GM18858 (cell line): ENCODE data around the gene GIT2.
"Not testable (repeated sequence)": the region's sequence is repeated elsewhere in the genome, so short reads cannot be mapped to it uniquely, and the experiment has no call there.

ENCODE experiments used
- ATAC-seq: cut with Tn5 transposase; IDR thresholded peaks from one replicate; pipeline ENCODE4 v1.9.1; 2021; ENCODE audit not compliant: unreplicated experiment

GIT2 gene

DNA sequence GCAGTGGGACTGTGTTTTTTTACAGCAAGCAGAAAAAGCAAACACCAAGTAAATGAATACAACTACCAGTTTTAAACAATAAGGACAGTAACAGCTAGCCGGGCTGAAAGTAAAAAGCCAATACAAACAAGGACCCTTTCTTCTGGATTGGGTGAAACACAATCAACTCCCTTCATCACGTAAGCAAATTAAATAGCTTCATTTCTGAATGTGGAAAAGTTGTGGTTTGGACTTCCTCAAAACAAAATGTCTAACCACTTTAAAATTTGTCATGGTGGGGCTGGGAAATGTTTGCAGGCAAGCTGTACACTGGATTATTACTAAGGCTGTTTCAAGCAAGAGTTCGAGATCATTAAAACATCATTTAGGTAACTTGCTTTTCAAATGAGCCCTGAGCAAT, 48.6 kb downstream of the GIT2 start:
- ATAC-seq = no peak

DNA sequence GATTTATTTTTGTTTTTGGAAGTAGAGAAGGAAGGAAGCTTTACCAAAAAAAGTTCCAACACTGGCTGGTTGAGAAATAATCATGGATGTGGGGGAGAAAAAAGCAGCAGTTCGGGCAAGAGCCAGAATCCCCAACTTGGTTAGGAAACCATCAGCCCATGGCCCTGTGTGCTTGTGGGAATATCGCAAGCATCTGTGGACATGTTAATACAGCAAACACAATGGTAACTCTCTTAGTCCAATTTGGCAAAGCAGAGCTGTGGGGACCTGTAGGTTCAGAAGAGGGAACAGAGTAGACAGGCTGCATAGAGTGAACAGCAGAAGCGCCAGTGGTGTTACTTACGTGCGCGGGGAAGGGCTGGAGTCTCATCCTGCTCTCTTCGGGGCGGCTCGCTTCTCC, 49.3 kb downstream of the GIT2 start:
- ATAC-seq = no peak

DNA sequence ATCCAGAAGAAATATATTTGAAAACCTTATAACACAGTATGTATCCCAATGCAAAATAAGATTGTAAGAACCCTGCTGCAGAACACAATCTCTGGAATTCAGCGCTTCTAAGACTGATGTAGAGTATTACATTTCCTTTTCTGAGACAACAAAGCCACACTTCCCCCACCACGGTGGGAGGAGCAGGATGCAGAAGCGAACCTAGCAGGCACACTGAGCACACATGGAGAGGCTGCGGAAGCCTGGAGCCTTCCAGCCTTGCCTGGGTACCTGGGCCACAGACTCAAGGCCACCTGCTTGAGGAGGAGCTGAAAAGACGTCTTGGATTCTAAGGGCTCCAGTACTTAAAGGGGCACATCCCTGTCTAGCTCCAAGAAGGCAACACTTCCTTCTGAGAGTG, 49.7 kb downstream of the GIT2 start:
- ATAC-seq = no peak

DNA sequence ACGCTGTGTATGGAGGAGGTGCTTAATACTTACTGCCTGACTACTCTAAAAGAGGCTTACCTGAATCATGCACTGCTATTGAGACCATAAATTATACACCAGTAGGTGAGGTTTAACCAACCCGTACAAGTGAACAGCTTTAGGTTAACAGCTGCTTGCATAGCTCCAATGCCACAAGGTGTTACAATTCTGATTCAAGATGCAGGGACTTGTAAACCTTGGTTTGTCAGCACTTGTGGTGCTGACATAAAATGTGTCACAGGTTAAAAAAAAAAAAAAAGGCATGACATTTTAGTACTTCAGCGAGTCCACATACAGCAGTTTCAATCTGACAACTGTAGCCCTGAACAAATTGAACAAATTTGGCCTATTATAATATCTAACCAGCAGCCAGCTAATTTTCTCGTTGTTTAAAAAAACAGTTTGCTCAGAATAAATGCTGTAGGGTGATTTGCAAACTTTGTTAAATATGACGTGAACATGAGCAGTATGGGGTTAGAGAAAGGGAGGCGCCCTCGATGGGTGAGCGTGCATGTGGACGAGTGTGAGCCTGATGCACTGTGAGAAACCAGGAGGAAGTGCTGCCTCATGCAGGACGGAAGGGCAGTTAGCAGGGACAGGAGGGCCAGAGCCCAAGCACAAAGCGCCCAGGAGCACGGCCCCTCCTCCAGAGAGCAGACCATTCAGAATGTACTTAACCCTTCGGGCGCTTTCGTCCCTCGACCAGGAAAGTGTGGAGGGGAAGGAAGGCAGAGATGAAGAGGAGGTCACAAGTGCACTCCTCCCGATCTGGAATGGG, 51.4 kb downstream of the GIT2 start:
- no peak for ATAC-seq

DNA sequence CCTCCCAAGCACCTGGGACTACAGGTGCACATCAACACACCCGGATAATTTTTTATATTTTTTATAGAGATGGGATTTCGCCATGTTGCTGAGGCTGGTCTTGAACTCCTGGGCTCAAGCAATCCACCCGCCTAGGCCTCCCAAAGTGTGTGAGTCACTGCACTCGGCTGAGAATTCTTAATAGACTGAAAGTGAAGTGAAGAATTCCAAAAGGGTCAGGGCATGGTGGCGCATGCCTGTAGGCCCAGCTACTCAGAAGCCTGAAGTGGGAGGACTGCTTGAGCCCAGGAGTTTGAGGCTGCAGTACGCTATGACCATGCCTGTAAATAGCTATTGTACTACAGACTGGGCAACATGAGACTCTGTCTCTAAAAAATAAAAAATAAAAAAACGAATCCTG, 52.4 kb downstream of the GIT2 start:
- ATAC-seq = no peak

DNA sequence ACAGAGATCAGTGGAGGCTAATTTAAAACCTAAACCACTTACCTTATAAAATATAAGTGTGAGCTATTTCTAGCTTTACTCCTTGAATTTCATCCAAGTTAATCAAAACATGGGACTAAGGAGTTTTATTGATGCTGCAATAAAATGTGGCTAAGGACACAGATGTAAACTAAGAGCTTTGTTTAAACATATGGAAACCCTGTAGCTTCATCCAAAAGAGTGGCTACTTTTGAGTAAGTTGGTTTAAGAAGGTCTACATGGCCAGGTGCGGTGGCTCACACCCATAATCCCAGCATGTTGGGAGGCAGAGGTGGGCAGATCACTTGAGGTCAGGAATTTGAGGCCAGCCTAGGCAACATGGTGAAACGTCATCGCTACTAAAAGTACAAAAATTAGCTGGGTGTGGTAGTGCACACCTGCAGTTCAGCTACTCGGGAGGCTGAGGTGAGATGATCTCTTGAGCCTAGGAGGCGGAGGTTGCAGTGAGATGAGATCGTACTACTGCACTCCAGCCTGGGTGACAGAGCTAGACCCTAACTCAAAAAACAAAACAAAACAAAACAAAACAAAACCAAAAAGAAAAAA, 55.7 kb downstream of the GIT2 start:
- ATAC-seq = no peak

DNA sequence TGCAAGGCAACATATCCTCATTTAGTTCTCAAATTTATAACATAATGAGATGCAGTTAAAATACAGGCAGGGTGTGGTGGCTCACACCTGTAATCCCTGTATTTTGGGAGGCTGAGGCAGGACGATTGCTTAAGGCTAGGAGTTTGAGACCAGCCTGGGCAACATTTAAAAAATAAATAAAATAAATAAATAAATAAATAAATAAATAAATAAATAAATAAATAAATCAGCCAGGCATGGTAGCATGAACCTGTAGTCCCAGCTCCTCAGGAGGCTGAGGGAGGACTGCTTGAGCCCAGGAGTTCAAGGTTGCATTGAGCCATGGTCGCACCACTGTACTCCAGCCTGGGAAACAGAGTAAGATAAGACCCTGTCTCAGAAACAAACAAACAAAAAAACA, 56.7 kb downstream of the GIT2 start:
- ATAC-seq = no peak

DNA sequence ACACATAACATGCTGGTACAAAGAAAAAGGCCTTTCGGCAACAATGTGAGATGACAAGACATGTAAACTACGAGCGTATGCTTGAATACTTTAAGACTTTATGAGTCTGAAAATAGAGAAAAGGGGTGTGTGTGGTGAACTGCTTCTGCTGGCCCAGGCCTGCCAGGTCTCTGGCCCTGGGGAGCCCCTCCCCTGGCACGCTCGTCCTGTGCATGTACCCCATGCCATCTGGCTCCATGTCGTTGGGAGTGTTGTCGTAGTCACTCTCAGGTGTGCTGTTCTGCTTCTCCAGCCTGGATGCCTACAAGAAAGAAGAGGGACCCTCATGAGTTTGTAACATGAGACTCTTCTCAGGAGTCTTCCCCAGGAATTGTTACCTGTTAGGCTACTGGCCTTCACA, 57.2 kb downstream of the GIT2 start:
- no peak for ATAC-seq

DNA sequence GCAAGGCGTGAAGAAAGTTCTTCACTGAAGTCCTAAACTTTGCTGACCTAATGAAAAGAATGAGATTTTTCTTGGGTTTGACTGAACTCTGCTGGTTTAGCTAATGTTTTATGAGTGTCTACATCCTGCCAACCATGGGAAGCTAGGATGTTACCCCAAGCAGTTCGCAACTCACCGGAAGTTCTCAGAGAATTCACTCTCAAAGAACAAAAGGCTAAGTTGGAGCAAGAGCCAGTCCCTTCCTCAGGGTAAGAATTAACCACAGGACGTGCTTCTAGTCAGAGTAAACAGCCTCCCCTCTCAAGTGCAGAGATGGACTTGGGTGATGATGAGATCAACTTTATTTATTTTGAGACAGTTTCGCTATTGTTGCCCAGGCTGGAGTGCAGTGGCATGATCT, 58.8 kb downstream of the GIT2 start:
- no peak for ATAC-seq

DNA sequence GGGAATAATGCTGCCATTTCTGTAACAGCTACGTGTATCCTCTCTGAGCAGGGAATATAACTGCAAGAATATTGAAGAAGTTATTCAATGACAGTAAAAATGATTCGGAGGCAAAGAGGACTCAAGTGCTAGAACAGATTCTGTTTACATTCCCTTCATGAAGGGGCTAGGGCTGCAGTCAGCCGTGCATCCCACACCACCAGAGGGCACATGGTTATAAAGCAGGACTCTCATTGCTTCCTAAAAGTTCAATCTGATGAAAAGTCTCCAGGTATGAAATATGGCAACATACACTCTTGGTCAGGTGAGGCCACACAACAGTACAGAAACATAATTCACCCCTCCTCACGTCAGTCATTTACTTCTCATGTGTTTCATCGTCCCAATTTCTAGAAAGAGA, 62.1 kb downstream of the GIT2 start:
- ATAC-seq = no peak

DNA sequence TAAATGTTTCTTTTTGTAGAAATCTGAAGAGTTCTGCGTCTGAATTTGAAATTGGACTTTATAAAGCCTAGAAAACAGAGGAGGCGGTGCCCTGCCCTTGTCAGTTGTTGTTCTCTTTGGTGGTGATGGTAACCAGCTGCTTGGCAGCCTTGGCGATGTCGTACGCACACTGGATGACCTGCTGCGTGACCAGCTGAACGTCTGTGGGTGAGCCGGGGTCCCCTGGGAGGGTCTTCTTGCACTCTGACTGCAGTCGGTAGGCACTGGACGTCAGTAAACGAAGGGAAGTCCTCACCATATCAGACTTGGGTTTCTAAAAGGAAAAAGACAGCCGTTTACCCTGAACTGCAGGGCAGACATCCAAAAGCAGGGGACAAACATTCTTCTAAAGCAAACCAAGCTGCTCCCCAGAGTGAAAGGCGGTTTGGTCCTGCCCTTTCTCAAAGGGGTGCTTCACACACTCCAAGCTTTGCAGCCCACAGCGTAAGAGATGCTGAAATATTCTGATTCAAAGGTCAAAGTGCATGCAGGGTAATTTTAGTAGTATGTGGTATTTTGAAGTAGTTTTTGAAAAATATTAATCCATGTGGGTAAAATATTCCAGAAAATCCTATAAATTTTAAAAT, 63.2 kb downstream of the GIT2 start:
- no peak for ATAC-seq

DNA sequence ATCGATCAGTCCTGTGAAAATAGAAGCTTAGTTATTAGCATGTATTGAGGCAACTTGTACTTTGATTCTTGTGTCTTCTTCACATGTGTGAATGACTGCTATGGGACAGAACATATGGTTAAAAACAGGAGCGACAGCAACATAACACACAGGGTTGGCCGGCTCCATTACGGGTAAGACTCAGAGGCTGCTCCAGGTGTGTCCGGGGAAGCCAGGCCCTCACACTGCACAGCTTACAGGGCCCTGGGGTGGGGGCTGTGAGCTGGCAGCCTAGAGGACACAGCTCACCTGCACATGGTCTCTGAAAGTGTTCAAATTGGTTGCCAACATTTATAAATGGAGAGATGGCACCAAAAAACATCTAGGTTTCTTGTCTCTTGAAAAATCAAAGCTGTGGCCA, 65.0 kb downstream of the GIT2 start:
- ATAC-seq = no peak

DNA sequence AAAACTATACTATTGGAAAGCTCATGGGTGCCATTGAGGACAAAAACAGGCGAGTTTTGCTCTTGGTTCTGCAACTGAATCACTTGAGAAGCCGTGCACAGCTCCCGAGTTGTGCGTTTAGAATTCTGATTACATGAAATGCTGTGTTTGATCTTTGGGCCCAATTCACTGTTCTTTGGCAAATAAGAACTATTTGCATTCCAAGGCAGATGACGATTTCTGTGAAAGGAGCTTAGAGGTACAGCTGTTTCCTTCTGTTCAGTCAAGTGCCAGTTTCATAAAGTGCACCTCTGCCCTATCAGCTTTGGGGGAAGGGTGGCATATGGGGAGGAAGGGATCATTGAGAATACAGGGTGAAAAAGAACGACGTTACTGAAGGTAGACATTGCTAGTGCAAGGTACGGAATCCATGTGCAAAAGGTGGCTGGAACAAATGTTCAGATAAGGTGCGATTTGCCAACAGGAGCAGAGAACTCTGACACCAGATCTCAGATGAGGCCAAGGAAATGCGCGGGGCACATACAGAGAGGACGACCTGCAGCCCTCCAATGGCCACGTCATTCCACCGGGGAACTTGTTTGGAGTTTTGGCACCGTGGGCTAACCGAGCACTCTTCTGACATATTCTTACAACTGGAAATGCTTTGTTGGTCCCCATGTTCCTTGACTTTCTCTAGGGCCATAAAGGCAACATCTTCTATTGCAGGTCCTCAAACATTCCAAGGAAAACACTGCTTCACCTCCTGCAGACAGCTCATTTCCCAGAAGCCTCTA, 66.0 kb downstream of the GIT2 start:
- no peak for ATAC-seq

DNA sequence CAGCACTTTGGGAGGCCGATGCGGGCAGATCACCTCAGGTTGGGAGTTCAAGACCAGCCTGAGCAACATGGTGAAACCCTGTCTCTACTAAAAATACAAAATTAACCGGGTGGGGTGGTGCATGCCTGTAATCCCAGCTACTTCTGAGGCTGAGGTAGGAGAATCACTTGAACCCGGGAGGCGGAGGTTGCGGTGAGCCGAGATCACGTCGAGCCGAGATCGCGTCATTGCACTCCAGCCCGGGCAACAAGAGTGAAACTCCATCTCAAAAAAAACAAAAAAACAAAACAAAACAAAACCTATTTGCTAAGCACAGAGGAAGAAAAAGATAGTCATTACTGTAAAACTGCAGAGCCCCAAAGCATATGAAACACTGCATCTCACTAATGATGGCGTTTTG, 66.8 kb downstream of the GIT2 start:
- not testable (repeated sequence) for ATAC-seq

DNA sequence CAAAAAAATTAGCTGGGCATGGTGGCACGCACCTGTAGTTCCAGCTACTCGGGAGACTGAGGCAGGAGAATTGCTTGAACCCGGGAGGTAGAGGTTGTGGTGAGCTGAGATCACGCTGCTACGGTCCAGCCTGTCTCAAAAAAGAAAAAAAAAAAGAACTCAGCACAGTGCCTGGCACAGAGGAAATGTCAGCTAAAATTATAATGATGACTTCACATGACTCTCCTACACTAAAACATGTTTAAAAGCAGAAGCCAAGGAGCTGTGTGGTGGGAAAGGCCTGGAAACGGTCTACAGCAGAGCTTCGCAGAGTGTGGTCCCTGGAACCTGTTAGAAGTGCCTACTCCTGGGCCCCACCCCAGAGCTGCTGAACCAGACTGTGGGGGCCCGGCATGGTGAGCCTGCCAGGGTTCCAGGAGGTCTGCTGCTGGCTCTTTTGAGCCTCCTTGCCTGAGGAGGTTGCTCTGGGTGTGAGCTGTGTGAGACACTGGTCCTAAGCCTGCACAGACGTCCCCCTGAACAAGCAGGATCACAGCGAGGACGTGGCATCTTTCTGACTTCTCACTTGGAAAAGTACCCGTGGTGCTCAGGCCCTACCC, 68.0 kb downstream of the GIT2 start:
- ATAC-seq = no peak

DNA sequence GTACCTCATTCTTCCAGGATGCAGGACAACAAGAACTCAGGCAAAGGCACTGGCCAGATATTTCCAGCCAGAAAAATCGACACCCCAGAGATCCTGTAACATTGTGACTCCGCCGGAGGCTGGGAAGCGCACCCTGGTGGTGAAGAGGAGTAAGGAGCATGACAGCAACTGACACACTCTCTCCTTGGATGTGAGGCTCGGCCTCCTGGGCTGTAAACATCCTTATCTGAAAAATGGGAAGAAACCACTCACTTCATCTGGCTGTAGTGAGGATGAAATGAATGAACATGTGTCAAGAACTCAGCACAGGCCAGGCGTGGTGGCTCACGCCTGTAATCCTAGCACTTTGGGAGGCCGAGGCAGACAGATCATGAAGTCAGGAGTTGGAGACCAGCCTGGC, 68.5 kb downstream of the GIT2 start:
- no peak for ATAC-seq

DNA sequence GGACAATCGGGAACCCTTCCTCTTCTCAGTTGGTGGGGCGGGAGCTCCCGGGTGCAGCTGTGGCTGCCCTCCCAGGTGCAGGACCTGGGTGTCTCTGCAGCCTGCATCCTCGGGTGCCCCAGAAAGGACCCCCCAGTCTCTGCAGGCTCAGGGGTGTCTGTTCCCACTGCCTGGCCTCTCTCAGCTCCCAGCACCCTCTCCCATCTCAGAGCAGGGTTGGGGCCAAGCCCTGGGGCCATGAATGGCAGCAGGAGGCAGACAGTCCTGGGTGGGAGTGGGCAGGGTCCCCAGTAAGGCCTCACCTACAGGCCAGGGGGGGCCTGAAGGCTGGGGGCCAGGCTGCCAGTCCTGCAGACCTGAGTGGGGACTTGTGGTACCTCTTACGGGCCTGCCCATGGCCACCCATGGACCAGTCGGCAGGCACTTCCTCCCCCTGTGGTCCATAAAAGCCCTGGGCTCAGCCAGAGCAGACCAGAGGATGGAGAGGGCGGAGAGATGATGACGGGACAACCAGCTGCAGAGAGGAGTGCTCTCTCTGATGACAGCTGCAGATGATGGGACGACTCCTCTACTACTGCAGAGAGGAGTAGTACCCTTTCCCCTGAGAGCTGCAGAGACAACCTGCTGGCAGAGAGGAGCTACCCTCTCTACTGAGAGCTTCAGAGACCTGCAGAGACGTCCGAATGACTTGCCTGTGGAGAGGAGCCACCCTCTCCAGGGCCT, 69.5 kb downstream of the GIT2 start:
- no peak for ATAC-seq

DNA sequence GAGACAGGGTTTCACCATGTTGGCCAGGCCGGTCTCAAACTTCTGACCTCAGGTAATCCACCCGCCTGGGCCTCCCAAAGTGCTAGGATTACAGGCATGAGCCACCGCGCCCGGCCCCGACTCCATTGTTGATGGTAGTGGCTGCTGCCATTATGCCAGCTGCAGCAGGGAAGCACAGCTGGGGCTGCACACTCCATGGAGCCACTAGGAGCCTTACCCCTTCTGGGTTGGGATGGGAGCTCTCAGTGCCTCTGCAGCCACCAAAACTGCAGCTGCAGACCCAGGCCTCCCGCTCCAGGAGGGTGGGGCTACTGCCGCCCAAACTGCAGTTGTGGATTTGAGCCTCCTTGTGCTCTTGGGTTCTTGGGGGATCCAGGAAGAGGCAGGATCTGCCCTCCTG, 70.2 kb downstream of the GIT2 start:
- no peak for ATAC-seq

DNA sequence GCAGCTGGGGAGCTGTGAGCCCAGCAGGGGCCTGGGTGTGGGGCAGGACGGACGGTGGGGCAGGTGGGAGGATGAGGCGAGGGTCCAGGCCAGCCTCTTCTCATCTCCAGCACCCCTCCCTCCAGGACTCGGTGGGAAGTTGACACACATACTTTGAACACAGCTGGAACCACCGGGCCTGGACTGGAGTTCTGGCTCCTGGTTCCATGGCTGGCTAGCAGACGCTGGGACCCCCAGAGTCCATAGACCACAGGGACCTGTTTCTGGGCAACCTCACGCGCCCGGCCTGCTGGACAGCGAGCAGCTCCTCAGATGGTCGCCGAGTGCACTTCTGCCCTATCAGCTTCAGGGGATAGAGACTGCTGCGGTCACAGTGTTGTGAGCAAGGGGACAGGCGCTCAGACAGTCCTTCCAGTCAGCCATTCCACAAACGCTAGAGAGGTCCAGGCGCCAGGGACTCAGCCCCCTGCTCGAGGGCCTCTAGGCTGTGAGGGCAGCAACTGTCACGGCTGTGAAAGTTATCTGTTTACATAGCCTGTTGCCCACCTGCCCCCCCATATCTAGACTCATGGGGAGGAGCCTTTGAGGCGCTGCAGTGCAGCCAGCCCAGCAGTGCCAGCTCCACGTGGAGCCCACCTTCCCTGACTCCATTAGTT, 70.9 kb downstream of the GIT2 start:
- ATAC-seq = no peak
